Erythroblast (primary cell): ENCODE data around the gene KIF4B.

Source experiments
- GATA1 ChIP-seq: IDR thresholded peaks from 2 replicates; pipeline ENCODE4 v1.6.1; 2011; ENCODE audit warnings: low read depth, mild to moderate bottlenecking, control low read depth, low read length, moderate library complexity
- POLR2A ChIP-seq: IDR thresholded peaks from 2 replicates; pipeline ENCODE4 v1.6.1; 2011; ENCODE audit warnings: mild to moderate bottlenecking, low read length

DNA sequence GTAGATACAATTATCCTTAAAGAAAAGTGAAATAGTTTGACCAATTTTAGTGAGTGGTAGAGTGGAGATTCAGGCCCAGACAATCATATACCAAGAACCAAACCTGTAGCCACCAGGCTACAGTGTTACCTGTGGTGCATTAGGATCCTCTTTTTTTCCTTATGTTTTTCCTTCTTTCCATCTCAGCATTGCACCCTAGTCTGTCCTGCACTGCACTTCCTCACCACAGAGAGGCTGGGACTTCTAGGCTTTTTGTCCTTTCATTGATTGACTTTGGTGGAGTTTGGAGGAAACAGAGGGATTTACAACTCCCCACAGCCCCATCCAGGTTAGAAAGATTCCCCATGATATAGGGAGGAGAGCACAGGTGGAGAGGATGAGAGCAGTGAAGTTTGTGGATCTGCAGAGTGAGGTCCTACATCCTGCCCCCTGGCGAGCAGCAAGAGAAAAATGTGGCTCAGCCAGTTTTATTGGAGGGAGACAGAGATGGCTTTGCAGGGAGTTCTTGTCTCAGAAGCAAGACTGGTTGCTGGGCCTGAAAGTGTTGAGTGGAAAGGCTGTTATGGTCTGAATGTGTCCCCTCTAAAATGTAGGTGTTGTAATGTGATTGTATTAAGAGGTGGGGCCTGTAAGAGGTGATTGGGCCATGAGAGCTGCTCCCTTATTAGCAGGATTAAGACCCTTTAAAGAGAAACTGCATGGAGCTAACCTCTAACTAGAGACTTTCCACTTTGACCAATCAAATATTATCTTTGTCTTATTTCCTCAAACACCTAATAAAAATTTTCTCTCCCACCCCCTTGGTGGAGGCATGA is 36.2 kb downstream of the KIF4B start:
- TF ChIP-seq POLR2A = no peak
- TF ChIP-seq GATA1 = no peak
